Right lobe of liver (tissue), 4 donors: Measurements from ENCODE around the gene SCRN2.

Experiments
- POLR2A ChIP-seq: fragments of 450-650 bp; IDR thresholded peaks from one replicate; pipeline ENCODE4 v1.6.1; 2017; ENCODE audit warnings: antibody characterized with exemption, mild to moderate bottlenecking
- TF ChIP-seq, protein P1 (sequence below), 4 donors: fragments of 200-600 bp in 3 of 4; fragments of 450-650 bp in 1 of 4; IDR thresholded peaks; one replicate each; pipeline versions ENCODE4 v1.5.1 to v1.8.0; 2016 to 2022; ENCODE audit warnings: antibody characterized with exemption in 4 of 4, mild to moderate bottlenecking in 2 of 4
- donor health status: DM: no; HTN: no; CAD: no.
- donor health status: DM: no; HTN: no; CAD: no.
- donor health status: DM: no; HTN: yes; CAD: no.

DNA sequence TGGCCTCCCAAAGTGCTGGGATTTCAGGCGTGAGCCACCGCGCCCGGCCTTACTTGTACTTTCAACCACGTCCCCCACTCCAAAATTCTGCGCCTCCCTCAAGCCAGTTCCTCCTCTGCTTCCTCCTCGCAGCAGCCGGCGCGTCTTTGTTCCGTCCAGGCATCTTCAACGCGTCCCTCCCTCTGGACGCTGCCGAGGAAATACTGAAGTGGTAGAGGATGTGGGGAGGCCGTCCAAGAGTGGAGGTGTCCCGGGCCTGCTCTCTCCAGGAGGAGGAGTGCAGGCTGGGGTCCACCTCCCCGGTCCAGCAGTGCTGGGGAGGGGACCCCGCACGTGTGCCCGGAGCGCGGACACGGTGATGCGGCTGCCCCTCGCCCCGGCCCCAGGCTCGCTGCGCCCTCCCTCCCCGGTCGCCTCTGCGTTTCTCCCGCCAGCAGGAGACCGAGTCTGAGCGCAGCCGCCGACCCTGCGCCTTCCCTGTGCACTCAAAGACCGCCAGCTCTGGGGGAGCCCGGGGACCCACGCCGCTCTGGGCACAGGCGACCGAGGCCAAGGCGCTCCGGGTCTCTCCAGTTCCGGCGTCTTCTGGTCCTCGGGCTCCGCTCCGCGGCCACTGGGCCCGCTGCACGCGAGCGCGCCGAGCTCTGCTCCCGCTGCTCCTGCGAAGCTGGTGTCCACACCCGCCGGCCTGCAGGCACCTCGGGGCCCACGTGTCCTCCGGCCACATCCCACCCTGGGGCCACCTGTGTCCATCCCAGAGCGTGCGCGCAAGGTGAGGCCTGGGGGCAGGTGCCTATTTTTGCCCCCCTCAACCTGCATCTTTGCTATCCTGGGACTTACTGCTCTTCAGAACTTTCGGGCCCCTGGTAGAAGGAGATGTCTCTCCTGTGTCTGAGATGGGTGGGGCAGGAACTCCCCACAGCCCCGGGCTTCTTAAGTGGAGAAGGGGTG lies 51.2 kb downstream of the SCRN2 start:
- TF ChIP-seq, protein P1, sequence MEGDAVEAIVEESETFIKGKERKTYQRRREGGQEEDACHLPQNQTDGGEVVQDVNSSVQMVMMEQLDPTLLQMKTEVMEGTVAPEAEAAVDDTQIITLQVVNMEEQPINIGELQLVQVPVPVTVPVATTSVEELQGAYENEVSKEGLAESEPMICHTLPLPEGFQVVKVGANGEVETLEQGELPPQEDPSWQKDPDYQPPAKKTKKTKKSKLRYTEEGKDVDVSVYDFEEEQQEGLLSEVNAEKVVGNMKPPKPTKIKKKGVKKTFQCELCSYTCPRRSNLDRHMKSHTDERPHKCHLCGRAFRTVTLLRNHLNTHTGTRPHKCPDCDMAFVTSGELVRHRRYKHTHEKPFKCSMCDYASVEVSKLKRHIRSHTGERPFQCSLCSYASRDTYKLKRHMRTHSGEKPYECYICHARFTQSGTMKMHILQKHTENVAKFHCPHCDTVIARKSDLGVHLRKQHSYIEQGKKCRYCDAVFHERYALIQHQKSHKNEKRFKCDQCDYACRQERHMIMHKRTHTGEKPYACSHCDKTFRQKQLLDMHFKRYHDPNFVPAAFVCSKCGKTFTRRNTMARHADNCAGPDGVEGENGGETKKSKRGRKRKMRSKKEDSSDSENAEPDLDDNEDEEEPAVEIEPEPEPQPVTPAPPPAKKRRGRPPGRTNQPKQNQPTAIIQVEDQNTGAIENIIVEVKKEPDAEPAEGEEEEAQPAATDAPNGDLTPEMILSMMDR (IDR thresholded peaks at IDR 0.05): peak; percentile 32 to 44 (median 35)
- TF ChIP-seq POLR2A: no peak
